HL-60 (cell line): ENCODE data around the gene PLTP.

Source experiments
- POLR2AphosphoS5 ChIP-seq: IDR thresholded peaks from 2 replicates; pipeline ENCODE4 v1.6.1; 2012; ENCODE audit warnings: low read depth
- SPI1 ChIP-seq: IDR thresholded peaks from 2 replicates; pipeline ENCODE4 v1.6.1; 2012; ENCODE audit warnings: low read depth, mild to moderate bottlenecking, borderline replicate concordance
- TF ChIP-seq, protein P1 (sequence below): IDR thresholded peaks from one replicate; pipeline ENCODE4 v1.5.1; 2011; ENCODE audit warnings: low read length, control low read depth, inconsistent platforms; ENCODE audit not compliant: insufficient read depth
- TF ChIP-seq, protein P2 (sequence below): IDR thresholded peaks from 2 replicates; pipeline ENCODE4 v1.6.1; 2012; ENCODE audit warnings: low read depth; ENCODE audit not compliant: insufficient replicate concordance

DNA sequence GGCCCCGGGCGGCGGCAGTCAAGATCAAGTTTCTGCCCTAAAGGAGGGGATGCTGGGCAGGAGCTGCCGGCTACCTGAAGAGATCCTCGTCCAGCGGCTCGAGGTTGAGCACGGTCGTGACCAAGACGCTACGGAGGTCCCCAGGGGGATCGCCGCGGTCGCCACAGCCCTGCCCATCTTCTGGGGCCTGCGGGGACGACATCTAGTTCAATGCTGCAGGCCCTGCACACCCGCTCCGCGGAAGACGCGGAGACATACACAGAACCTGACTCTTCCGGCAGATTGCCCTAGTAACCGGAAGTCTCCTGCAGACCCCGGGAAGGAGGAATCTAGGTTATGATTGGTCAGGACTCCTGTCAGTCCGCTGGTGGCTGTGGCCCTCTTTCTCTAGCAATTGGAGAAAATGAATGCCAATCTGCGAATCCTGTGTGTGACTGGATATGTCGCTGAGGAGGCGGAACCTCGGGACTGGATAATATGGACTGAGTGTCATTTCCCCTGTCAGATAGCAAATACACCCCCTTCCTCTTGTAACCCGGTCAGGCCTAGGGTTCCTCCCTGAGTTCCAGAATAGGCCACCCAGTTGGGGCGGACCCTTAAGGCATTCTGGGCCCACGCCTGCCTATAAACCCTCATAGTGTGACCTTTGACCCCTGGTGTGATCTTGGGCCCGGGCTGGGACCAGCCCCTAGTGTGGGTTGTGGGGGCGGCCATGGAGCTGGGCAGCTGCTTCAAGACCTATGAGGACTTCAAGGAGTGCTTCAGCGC is 54.7 kb downstream of the PLTP start, which contains the start of the genes ACOT8 and ZSWIM3:
- TF ChIP-seq, protein P1, sequence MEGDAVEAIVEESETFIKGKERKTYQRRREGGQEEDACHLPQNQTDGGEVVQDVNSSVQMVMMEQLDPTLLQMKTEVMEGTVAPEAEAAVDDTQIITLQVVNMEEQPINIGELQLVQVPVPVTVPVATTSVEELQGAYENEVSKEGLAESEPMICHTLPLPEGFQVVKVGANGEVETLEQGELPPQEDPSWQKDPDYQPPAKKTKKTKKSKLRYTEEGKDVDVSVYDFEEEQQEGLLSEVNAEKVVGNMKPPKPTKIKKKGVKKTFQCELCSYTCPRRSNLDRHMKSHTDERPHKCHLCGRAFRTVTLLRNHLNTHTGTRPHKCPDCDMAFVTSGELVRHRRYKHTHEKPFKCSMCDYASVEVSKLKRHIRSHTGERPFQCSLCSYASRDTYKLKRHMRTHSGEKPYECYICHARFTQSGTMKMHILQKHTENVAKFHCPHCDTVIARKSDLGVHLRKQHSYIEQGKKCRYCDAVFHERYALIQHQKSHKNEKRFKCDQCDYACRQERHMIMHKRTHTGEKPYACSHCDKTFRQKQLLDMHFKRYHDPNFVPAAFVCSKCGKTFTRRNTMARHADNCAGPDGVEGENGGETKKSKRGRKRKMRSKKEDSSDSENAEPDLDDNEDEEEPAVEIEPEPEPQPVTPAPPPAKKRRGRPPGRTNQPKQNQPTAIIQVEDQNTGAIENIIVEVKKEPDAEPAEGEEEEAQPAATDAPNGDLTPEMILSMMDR: no peak
- peak; percentile 55; the same call in 1 of the 2 replicates for TF ChIP-seq SPI1
- peak; percentile 69; the same call in 1 of the 2 replicates for TF ChIP-seq POLR2AphosphoS5
- TF ChIP-seq, protein P2, sequence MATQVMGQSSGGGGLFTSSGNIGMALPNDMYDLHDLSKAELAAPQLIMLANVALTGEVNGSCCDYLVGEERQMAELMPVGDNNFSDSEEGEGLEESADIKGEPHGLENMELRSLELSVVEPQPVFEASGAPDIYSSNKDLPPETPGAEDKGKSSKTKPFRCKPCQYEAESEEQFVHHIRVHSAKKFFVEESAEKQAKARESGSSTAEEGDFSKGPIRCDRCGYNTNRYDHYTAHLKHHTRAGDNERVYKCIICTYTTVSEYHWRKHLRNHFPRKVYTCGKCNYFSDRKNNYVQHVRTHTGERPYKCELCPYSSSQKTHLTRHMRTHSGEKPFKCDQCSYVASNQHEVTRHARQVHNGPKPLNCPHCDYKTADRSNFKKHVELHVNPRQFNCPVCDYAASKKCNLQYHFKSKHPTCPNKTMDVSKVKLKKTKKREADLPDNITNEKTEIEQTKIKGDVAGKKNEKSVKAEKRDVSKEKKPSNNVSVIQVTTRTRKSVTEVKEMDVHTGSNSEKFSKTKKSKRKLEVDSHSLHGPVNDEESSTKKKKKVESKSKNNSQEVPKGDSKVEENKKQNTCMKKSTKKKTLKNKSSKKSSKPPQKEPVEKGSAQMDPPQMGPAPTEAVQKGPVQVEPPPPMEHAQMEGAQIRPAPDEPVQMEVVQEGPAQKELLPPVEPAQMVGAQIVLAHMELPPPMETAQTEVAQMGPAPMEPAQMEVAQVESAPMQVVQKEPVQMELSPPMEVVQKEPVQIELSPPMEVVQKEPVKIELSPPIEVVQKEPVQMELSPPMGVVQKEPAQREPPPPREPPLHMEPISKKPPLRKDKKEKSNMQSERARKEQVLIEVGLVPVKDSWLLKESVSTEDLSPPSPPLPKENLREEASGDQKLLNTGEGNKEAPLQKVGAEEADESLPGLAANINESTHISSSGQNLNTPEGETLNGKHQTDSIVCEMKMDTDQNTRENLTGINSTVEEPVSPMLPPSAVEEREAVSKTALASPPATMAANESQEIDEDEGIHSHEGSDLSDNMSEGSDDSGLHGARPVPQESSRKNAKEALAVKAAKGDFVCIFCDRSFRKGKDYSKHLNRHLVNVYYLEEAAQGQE: peak; percentile 41
